PC-3 (cell line): ENCODE measurements around the gene DTNBP1.

Experiments used
- CTCF ChIP-seq: fragments of 300-600 bp; sonication (generic); conservative IDR thresholded peaks from 2 replicates; pipeline ENCODE4 v1.5.1; 2017; ENCODE audit warnings: antibody characterized with exemption, low read depth, mild to moderate bottlenecking, low read length
- EZH2 ChIP-seq: fragments of 300-600 bp; sonication (generic); IDR thresholded peaks from one replicate; pipeline ENCODE4 v1.6.1; 2017; ENCODE audit warnings: antibody characterized with exemption, mild to moderate bottlenecking, low read length; ENCODE audit not compliant: unreplicated experiment
- EZH2phosphoT487 ChIP-seq: fragments of 300-600 bp; sonication (generic); IDR thresholded peaks from 2 replicates; pipeline ENCODE4 v1.6.1; 2018; ENCODE audit warnings: mild to moderate bottlenecking, antibody characterized with exemption, low read length, borderline replicate concordance

DNA sequence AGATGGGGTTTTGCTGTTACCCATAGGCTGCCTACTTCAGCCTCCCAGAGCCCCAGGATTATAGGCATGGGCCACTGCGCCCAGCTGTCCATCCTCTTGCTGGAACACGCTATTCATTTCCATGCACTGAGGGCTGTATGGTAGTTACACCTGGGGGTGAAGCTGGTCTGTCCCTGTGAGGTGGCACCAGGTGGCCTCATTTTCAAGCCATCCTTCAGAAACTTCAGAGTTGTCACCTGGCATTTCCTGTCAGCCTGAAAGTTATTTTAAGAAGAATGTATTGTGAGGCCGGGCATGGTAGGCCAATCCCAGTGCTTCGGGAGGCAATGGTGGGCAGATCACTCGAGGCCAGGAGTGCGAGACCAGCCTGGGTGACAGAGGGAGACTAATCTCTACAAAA is 147.6 kb downstream of the DTNBP1 start:
- TF ChIP-seq EZH2 (no peak), CTCF (no peak), EZH2phosphoT487 (no peak)
